C4-2B (cell line): ENCODE measurements around the gene PDLIM5.

Source experiments
- CTCF ChIP-seq: fragments of 450-650 bp; conservative IDR thresholded peaks from 2 replicates; pipeline ENCODE4 v1.5.1; 2017; ENCODE audit warnings: mild to moderate bottlenecking
- ZFX ChIP-seq: fragments of 450-650 bp; IDR thresholded peaks from 2 replicates; pipeline ENCODE4 v1.6.1; 2017

- TF ChIP-seq CTCF (no peak), ZFX (no peak)
These were observed 190.2 kb downstream of the PDLIM5 start for GRCh38 chr4:94641702-94642560.
